GM12874 (cell line): ENCODE measurements around the gene LENG9.

Experiments
- CTCF ChIP-seq: IDR thresholded peaks from 2 replicates; pipeline ENCODE4 v1.5.1; 2011; ENCODE audit warnings: low read depth, mild to moderate bottlenecking, control low read depth, low read length, moderate library complexity; ENCODE audit not compliant: insufficient read depth

Gene LENG9

GRCh38 chr19:54418930-54419800, 44.4 kb downstream of the LENG9 start:
- TF ChIP-seq CTCF: no peak

GRCh38 chr19:54418030-54418929, 45.3 kb downstream of the LENG9 start:
- TF ChIP-seq CTCF: no peak

- TF ChIP-seq CTCF: no peak
Observed at GRCh38 chr19:54416695-54417491, 46.7 kb downstream of the LENG9 start.

GRCh38 chr19:54415901-54416673, 47.5 kb downstream of the LENG9 start:
- TF ChIP-seq CTCF: no peak

- TF ChIP-seq CTCF: peak; percentile 55
Observed at GRCh38 chr19:54415208-54415900, 48.2 kb downstream of the LENG9 start, which contains the start of gene TTYH1. TTYH1 (plus strand) TSS chr19:54415464; CDS start chr19:54415553, 89 bp downstream.

GRCh38 chr19:54414156-54414555, 49.4 kb downstream of the LENG9 start:
- TF ChIP-seq CTCF: no peak
